MCF 10A (cell line): ENCODE results near the gene SEMA3F. TPM values are rescaled to one million over a fixed set of nuclear protein-coding genes. Genes with fewer than 3 reads are reported as not detected.

ENCODE experiments used
- BruUV-seq: library from RNA; stranded (reverse); fragments of 400-500 nt; replicated peaks from 2 replicates; lab custom pipeline; 2021; lab: Mats Ljungman, UMichigan
- CTCF ChIA-PET: fragments of 300-600 bp; sonication (Branson Sonifier 250); formaldehyde crosslinking; extraction: SDS; loops from one replicate; lab custom pipeline; 2021; ENCODE audit warnings: antibody characterized with exemption, inconsistent platforms; lab: Yijun Ruan, JAX
- POLR2A ChIA-PET: fragments of 300-600, 350-650 bp; sonication (Branson Sonifier 250); formaldehyde crosslinking; extraction: SDS; loops from one replicate; lab custom pipeline; 2020; ENCODE audit warnings: antibody characterized with exemption, inconsistent platforms; lab: Yijun Ruan, JAX
- DNase-seq: peaks from one replicate; pipeline ENCODE4 v3.0.0-alpha.2; 2018; ENCODE audit not compliant: unreplicated experiment
- H3K27ac Mint-ChIP-seq: one replicate; pipeline ENCODE4 v1.8.0; 2022; ENCODE audit warnings: mild to moderate bottlenecking, low read depth, mixed read lengths; ENCODE audit not compliant: unreplicated experiment
- H3K27me3 Mint-ChIP-seq: one replicate; pipeline ENCODE4 v1.8.0; 2022; ENCODE audit warnings: mixed read lengths; ENCODE audit not compliant: insufficient read depth, unreplicated experiment
- H3K36me3 Mint-ChIP-seq: one replicate; pipeline ENCODE4 v1.8.0; 2022; ENCODE audit warnings: mild to moderate bottlenecking, moderate library complexity, mixed read lengths; ENCODE audit not compliant: insufficient read depth, unreplicated experiment
- H3K4me1 Mint-ChIP-seq: one replicate; pipeline ENCODE4 v1.8.0; 2022; ENCODE audit warnings: mixed read lengths; ENCODE audit not compliant: insufficient read depth, unreplicated experiment
- H3K4me3 Mint-ChIP-seq: one replicate; pipeline ENCODE4 v1.8.0; 2022; ENCODE audit warnings: mild to moderate bottlenecking, moderate library complexity, mixed read lengths; ENCODE audit not compliant: unreplicated experiment
- H3K9me3 Mint-ChIP-seq: one replicate; pipeline ENCODE4 v1.8.0; 2022; ENCODE audit warnings: mixed read lengths; ENCODE audit not compliant: unreplicated experiment
- CTCF ChIP-seq: fragments of 200-600 bp; IDR thresholded peaks from one replicate; pipeline ENCODE4 v1.8.0; 2022; ENCODE audit warnings: antibody characterized with exemption, mild to moderate bottlenecking; ENCODE audit not compliant: unreplicated experiment
- intact Hi-C: fragments of 100-400 bp; cut with micrococcal nuclease; formaldehyde crosslinking; loops from 2 replicates; pipeline ENCODE4 v1.14.1; 2022
- total RNA-seq: library from RNA; stranded (reverse); gene quantifications from 2 replicates; pipeline ENCODE4 v1.2.3, GENCODE V29; 2022

SEMA3F gene
- total RNA-seq, 1 experiment from 2014 or later, result 34.6 TPM

- no TSS peak for BruUV-seq
- TF ChIP-seq CTCF, result no peak
- ChIA-PET POLR2A (interaction anchor here (0.6 to 4.6 kb wide), 10 partner anchors 11 to 250 kb away, joined by 3 to 44 read pairs (median 6); no protein-coding TSS in a partner anchor), CTCF (interaction anchor here (0.7 to 1.9 kb wide), 8 partner anchors 8 to 223 kb away, joined by 3 to 8 read pairs (median 3); no protein-coding TSS in a partner anchor)
- Mint-ChIP-seq H3K27me3 (no peaks in the 10 kb centered on the region), H3K27ac (peak overlapping the region; percentile 44), H3K36me3 (no peaks in the 10 kb centered on the region), H3K9me3 (no peaks in the 10 kb centered on the region), H3K4me3 (no peak overlapping the region), H3K4me1 (peaks cover 44% of the 10 kb centered on the region)
- intact Hi-C loops, result no loop called here
- DNase-seq, result no peak
These were observed 4.7 kb upstream of the SEMA3F start for GRCh38 chr3:50150404-50150750.

GRCh38 chr3:50150863-50151686, 4.0 kb upstream of the SEMA3F start:
- no peaks in the 10 kb centered on the region for H3K9me3 Mint-ChIP-seq
- no peak for TF ChIP-seq CTCF
- ChIA-PET POLR2A (interaction anchor here (0.6 to 4.6 kb wide), 19 partner anchors 11 to 1521 kb away, joined by 3 to 44 read pairs (median 3); no protein-coding TSS in a partner anchor), CTCF (interaction anchor here (0.6 to 3.8 kb wide), 10 partner anchors 13 to 223 kb away, joined by 3 to 26 read pairs (median 4); no protein-coding TSS in a partner anchor)
- no peaks in the 10 kb centered on the region for H3K27me3 Mint-ChIP-seq
- peaks cover 44% of the 10 kb centered on the region for H3K4me1 Mint-ChIP-seq
- intact Hi-C loops, result no loop called here
- H3K4me3 Mint-ChIP-seq, result peak overlapping the region; percentile 10
- peak overlapping the region; percentile 44 for H3K27ac Mint-ChIP-seq
- peak; percentile 92 for DNase-seq
- BruUV-seq, result no TSS peak
- no peaks in the 10 kb centered on the region for H3K36me3 Mint-ChIP-seq

- no peak overlapping the region for H3K4me3 Mint-ChIP-seq
- no peaks in the 10 kb centered on the region for H3K36me3 Mint-ChIP-seq
- no peak for TF ChIP-seq CTCF
- peak; percentile 75 for DNase-seq
- CTCF ChIA-PET, result interaction anchor here (0.6 to 3.8 kb wide), 6 partner anchors 12 to 118 kb away, joined by 3 to 26 read pairs (median 4); no protein-coding TSS in a partner anchor
- POLR2A ChIA-PET, result interaction anchor here (0.6 to 4.6 kb wide), 13 partner anchors 10 to 1520 kb away, joined by 3 to 44 read pairs (median 3); no protein-coding TSS in a partner anchor
- no peaks in the 10 kb centered on the region for H3K27me3 Mint-ChIP-seq
- H3K27ac Mint-ChIP-seq, result peak overlapping the region; percentile 44
- no peaks in the 10 kb centered on the region for H3K9me3 Mint-ChIP-seq
- H3K4me1 Mint-ChIP-seq, result peaks cover 44% of the 10 kb centered on the region
- no TSS peak for BruUV-seq
- intact Hi-C loops, result no loop called here
These were observed 3.4 kb upstream of the SEMA3F start for GRCh38 chr3:50151728-50152127.

GRCh38 chr3:50153782-50154475, 1.2 kb upstream of the SEMA3F start:
- no peak for TF ChIP-seq CTCF
- intact Hi-C loops, result no loop called here
- H3K27me3 Mint-ChIP-seq, result no peaks in the 10 kb centered on the region
- CTCF ChIA-PET, result interaction anchor here (0.5 to 3.8 kb wide), 3 partner anchors 32 to 337 kb away, joined by 3 to 26 read pairs (median 4); partner anchors contain the start of gene GNAT1
- no peak overlapping the region for H3K27ac Mint-ChIP-seq
- H3K4me1 Mint-ChIP-seq, result peaks cover 56% of the 10 kb centered on the region
- POLR2A ChIA-PET, result interaction anchor here (0.8 to 4.6 kb wide), 5 partner anchors 8 to 82 kb away, joined by 3 to 44 read pairs (median 6); partner anchors contain the start of gene GNAI2
- H3K36me3 Mint-ChIP-seq, result no peaks in the 10 kb centered on the region
- H3K9me3 Mint-ChIP-seq, result no peaks in the 10 kb centered on the region
- BruUV-seq, result no TSS peak
- no peak for DNase-seq
- H3K4me3 Mint-ChIP-seq, result peak overlapping the region; percentile 84
